GM21619 (cell line): ENCODE results near the gene PRXL2B.
A peak's percentile ranks its signal among the peaks of the same experiment; 100 is the strongest.
"Not testable (repeated sequence)": the region's sequence is repeated elsewhere in the genome, so short reads cannot be mapped to it uniquely, and the experiment has no call there.

Source experiments
- ATAC-seq: cut with Tn5 transposase; IDR thresholded peaks from one replicate; pipeline ENCODE4 v1.9.1; 2021; ENCODE audit not compliant: unreplicated experiment

Gene PRXL2B

GRCh38 chr1:2564006-2564814 is 22.4 kb upstream of the PRXL2B start:
- no peak for ATAC-seq

GRCh38 chr1:2564815-2565374 is 21.7 kb upstream of the PRXL2B start:
- ATAC-seq, result no peak

GRCh38 chr1:2566101-2567045 is 20.2 kb upstream of the PRXL2B start:
- ATAC-seq, result no peak

GRCh38 chr1:2567083-2567679 is 19.4 kb upstream of the PRXL2B start:
- ATAC-seq, result no peak

- ATAC-seq, result not testable (repeated sequence)
These were observed 18.3 kb upstream of the PRXL2B start for GRCh38 chr1:2568187-2568816.

- ATAC-seq, result no peak
These were observed 17.5 kb upstream of the PRXL2B start for GRCh38 chr1:2569060-2569459.

GRCh38 chr1:2569703-2570102 is 16.9 kb upstream of the PRXL2B start:
- ATAC-seq, result not testable (repeated sequence)

- no peak for ATAC-seq
These were observed 16.2 kb upstream of the PRXL2B start for GRCh38 chr1:2570332-2570731.

GRCh38 chr1:2571348-2571747 is 15.2 kb upstream of the PRXL2B start:
- ATAC-seq, result no peak

GRCh38 chr1:2573250-2573920 is 13.2 kb upstream of the PRXL2B start:
- ATAC-seq, result no peak

GRCh38 chr1:2574350-2574749 is 12.2 kb upstream of the PRXL2B start:
- ATAC-seq, result no peak

GRCh38 chr1:2575801-2576663 is 10.5 kb upstream of the PRXL2B start:
- no peak for ATAC-seq

GRCh38 chr1:2577565-2578075 is 9.0 kb upstream of the PRXL2B start:
- peak; percentile 21 for ATAC-seq

- no peak for ATAC-seq
These were observed 7.8 kb upstream of the PRXL2B start for GRCh38 chr1:2578758-2579118.

- ATAC-seq, result no peak
These were observed 5.9 kb upstream of the PRXL2B start for GRCh38 chr1:2580691-2581090.

- no peak for ATAC-seq
These were observed 4.2 kb upstream of the PRXL2B start for GRCh38 chr1:2582391-2582790.

GRCh38 chr1:2583331-2583791 is 3.2 kb upstream of the PRXL2B start:
- no peak for ATAC-seq

- ATAC-seq, result no peak
These were observed 2.7 kb upstream of the PRXL2B start for GRCh38 chr1:2583871-2584351.
